Caco-2 (cell line): ENCODE measurements around the gene NSMCE3. TPM values are rescaled to one million over a fixed set of nuclear protein-coding genes. Genes with fewer than 3 reads are reported as not detected.

ENCODE experiments used
- BruUV-seq: library from RNA; stranded (reverse); fragments of 400-500 nt; replicated peaks from 2 replicates; lab custom pipeline; 2021; lab: Mats Ljungman, UMichigan
- CTCF ChIA-PET: fragments of 300-600 bp; sonication (Branson Sonifier 250); formaldehyde crosslinking; loops from one replicate; lab custom pipeline; 2022; ENCODE audit warnings: antibody characterized with exemption; lab: Charles Lee
- POLR2A ChIA-PET: fragments of 300-600 bp; sonication (Branson Sonifier 250); formaldehyde crosslinking; loops from one replicate; lab custom pipeline; 2022; ENCODE audit warnings: antibody characterized with exemption; lab: Charles Lee
- DNase-seq, 2 experiments: peaks; one replicate each; pipeline versions ENCODE4 v3.0.0 to v3.0.0-alpha.2; 2020 to 2022
- H3K27me3 ChIP-seq: replicated peaks from 2 replicates; pipeline ENCODE4 v1.6.0; 2011; ENCODE audit warnings: low read length; ENCODE audit not compliant: control insufficient read depth, insufficient read depth
- H3K36me3 ChIP-seq: 2 replicates; pipeline ENCODE4 v1.5.1; 2011; ENCODE audit warnings: low read length; ENCODE audit not compliant: control insufficient read depth, insufficient read depth
- H3K4me1 ChIP-seq: fragments of 250-450 bp; sonication (Bioruptor Pico); 2 replicates; pipeline ENCODE4 v1.5.1; 2020; ENCODE audit warnings: mild to moderate bottlenecking
- H3K4me3 ChIP-seq: 2 replicates; pipeline ENCODE4 v1.5.1; 2011; ENCODE audit warnings: low read depth, mild to moderate bottlenecking, control low read depth, low read length
- H3K9me3 ChIP-seq: fragments of 250-450 bp; sonication (Bioruptor Pico); 2 replicates; pipeline ENCODE4 v1.5.1; 2020; ENCODE audit warnings: mild to moderate bottlenecking, moderate library complexity
- H3K27ac Mint-ChIP-seq: one replicate; pipeline ENCODE4 v1.8.0; 2022; ENCODE audit warnings: mixed read lengths; ENCODE audit not compliant: unreplicated experiment
- H3K27me3 Mint-ChIP-seq: one replicate; pipeline ENCODE4 v1.8.0; 2022; ENCODE audit warnings: mixed read lengths; ENCODE audit not compliant: insufficient read depth, unreplicated experiment
- H3K36me3 Mint-ChIP-seq: one replicate; pipeline ENCODE4 v1.8.0; 2022; ENCODE audit warnings: mild to moderate bottlenecking, mixed read lengths; ENCODE audit not compliant: insufficient read depth, unreplicated experiment
- H3K4me1 Mint-ChIP-seq: one replicate; pipeline ENCODE4 v1.8.0; 2022; ENCODE audit warnings: low read depth, mixed read lengths; ENCODE audit not compliant: unreplicated experiment
- H3K4me3 Mint-ChIP-seq: one replicate; pipeline ENCODE4 v1.8.0; 2022; ENCODE audit warnings: mild to moderate bottlenecking, moderate library complexity, mixed read lengths; ENCODE audit not compliant: unreplicated experiment
- H3K9me3 Mint-ChIP-seq: one replicate; pipeline ENCODE4 v1.8.0; 2022; ENCODE audit warnings: mixed read lengths; ENCODE audit not compliant: unreplicated experiment
- intact Hi-C: fragments of 100-400 bp; cut with micrococcal nuclease; formaldehyde crosslinking; loops from one replicate; pipeline ENCODE4 v1.10.0; 2022; ENCODE audit not compliant: unreplicated experiment
- total RNA-seq: library from RNA; stranded (reverse); gene quantifications from 2 replicates; pipeline ENCODE4 v1.2.3, GENCODE V29; 2022
- TF ChIP-seq, protein P1 (sequence below), 2 experiments: fragments of 200-600 bp in 1 of 2; IDR thresholded peaks; 1 replicate in 1 of 2; 2 replicates in 1 of 2; pipeline versions ENCODE4 v1.5.1 to v1.8.0; 2011 to 2022; ENCODE audit warnings: antibody characterized with exemption in 1 of 2, control low read depth in 1 of 2, inconsistent platforms in 1 of 2, low read depth in 1 of 2, low read length in 1 of 2, mild to moderate bottlenecking in 1 of 2, moderate library complexity in 1 of 2; ENCODE audit not compliant: insufficient read depth in 1 of 2, severe bottlenecking in 1 of 2, unreplicated experiment in 1 of 2

NSMCE3 gene
- total RNA-seq, 1 experiment from 2014 or later, result 7.8 TPM

DNA sequence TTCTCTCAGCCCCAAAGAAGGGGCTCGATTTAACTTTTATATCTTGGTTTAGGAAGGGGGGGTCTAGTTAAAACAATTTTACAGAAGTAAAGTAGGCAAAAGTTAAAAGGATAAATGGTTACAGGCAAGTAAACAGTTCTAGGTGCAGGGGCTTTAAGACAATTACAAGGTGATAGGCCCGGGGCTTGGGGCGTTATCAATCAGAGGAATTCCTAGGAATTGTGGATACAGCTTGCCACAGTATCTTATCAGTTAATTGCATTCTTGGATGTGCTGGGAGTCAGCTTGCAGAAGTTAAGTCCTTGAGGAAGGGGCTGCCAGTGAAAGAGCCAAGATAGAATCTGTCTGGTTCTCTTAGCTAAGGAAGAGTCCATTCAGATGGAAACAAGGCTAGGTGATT lies 52.7 kb downstream of the NSMCE3 start:
- POLR2A ChIA-PET, result no interaction called here

More for the DNA sequence above, 52.7 kb downstream of the NSMCE3 start:
- H3K9me3 Mint-ChIP-seq, result no peaks in the 10 kb centered on the region
- H3K4me1 ChIP-seq, result no peaks in the 10 kb centered on the region
- TF ChIP-seq, protein P1, sequence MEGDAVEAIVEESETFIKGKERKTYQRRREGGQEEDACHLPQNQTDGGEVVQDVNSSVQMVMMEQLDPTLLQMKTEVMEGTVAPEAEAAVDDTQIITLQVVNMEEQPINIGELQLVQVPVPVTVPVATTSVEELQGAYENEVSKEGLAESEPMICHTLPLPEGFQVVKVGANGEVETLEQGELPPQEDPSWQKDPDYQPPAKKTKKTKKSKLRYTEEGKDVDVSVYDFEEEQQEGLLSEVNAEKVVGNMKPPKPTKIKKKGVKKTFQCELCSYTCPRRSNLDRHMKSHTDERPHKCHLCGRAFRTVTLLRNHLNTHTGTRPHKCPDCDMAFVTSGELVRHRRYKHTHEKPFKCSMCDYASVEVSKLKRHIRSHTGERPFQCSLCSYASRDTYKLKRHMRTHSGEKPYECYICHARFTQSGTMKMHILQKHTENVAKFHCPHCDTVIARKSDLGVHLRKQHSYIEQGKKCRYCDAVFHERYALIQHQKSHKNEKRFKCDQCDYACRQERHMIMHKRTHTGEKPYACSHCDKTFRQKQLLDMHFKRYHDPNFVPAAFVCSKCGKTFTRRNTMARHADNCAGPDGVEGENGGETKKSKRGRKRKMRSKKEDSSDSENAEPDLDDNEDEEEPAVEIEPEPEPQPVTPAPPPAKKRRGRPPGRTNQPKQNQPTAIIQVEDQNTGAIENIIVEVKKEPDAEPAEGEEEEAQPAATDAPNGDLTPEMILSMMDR (IDR thresholded peaks at IDR 0.05; ENCODE audit: insufficient read depth in 1 of 2, low read depth in 1 of 2, low read length in 1 of 2, severe bottlenecking in 1 of 2, unreplicated experiment in 1 of 2), result no peak
- peaks cover 11% of the 10 kb centered on the region for H3K4me1 Mint-ChIP-seq
- no peak overlapping the region for H3K4me3 ChIP-seq
- peaks cover 4% of the 10 kb centered on the region for H3K27me3 Mint-ChIP-seq
- no peak overlapping the region for H3K4me3 Mint-ChIP-seq
- intact Hi-C loops, result loop anchor here (1.0 kb wide), 1 partner anchor 46 kb away; no protein-coding TSS in a partner anchor
- H3K36me3 ChIP-seq, result no peaks in the 10 kb centered on the region
- BruUV-seq, result no TSS peak
- H3K27me3 ChIP-seq, result no peaks in the 10 kb centered on the region
- H3K27ac Mint-ChIP-seq, result no peak overlapping the region
- no peaks in the 10 kb centered on the region for H3K36me3 Mint-ChIP-seq
- DNase-seq, result no peak
- CTCF ChIA-PET, result no interaction called here
- no peaks in the 10 kb centered on the region for H3K9me3 ChIP-seq
